ENCODE data around the gene SHISA7.

- no peak for TF ChIP-seq ATF3 (IDR thresholded peaks at IDR 0.05)
- no peak for TF ChIP-seq REST (IDR thresholded peaks at IDR 0.05)
- no peak for TF ChIP-seq CTCF (IDR thresholded peaks at IDR 0.05; ENCODE audit: low read depth, low read length, missing input control)
- no peak for TF ChIP-seq YY1 (IDR thresholded peaks at IDR 0.05)
- no peak for TF ChIP-seq RAD21 (IDR thresholded peaks at IDR 0.05)
- TF ChIP-seq HNF4G (IDR thresholded peaks at IDR 0.05) = no peak
- no peak for TF ChIP-seq HNF4A (conservative IDR thresholded peaks at IDR 0.05)
- no peak for TF ChIP-seq FOXA1 (IDR thresholded peaks at IDR 0.05)
- no peak for TF ChIP-seq MAX (IDR thresholded peaks at IDR 0.05)
- no peak for TF ChIP-seq FOXA2 (IDR thresholded peaks at IDR 0.05)
- no peak for TF ChIP-seq SP1 (IDR thresholded peaks at IDR 0.05)
- no peak for TF ChIP-seq TAF1 (conservative IDR thresholded peaks at IDR 0.05)
- no peak for TF ChIP-seq RXRA (IDR thresholded peaks at IDR 0.05)
Measured at GRCh38 chr19:55435020-55435419, 8.1 kb downstream of the SHISA7 start.
